GM12801 (cell line): ENCODE data around the gene PMEPA1.

Experiments used
- TF ChIP-seq, protein P1 (sequence below): IDR thresholded peaks from one replicate; pipeline ENCODE4 v1.5.1; 2011; ENCODE audit warnings: control low read depth; ENCODE audit not compliant: insufficient read length; ENCODE audit errors: extremely low read depth

PMEPA1 gene

DNA sequence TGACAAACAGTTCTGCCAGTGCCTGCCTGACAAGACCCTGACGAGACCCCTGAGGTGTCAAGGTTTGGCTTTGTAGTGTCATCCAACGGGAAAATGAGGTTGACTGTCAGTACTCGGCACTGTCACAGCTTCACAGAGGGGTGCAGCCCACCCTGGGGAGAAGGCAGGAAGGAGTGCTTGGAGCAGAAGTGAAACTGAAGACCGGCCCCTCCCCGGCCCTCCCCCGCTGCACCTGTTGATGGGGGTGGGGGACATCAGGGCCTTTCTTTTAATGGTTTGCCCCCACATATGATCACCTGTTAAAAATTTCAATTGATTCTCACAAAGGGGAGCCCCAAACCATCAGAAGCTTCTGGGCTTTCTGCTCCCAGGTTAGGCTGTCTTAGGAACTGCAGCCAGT lies 6.8 kb downstream of the PMEPA1 start:
- TF ChIP-seq, protein P1, sequence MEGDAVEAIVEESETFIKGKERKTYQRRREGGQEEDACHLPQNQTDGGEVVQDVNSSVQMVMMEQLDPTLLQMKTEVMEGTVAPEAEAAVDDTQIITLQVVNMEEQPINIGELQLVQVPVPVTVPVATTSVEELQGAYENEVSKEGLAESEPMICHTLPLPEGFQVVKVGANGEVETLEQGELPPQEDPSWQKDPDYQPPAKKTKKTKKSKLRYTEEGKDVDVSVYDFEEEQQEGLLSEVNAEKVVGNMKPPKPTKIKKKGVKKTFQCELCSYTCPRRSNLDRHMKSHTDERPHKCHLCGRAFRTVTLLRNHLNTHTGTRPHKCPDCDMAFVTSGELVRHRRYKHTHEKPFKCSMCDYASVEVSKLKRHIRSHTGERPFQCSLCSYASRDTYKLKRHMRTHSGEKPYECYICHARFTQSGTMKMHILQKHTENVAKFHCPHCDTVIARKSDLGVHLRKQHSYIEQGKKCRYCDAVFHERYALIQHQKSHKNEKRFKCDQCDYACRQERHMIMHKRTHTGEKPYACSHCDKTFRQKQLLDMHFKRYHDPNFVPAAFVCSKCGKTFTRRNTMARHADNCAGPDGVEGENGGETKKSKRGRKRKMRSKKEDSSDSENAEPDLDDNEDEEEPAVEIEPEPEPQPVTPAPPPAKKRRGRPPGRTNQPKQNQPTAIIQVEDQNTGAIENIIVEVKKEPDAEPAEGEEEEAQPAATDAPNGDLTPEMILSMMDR: no peak

DNA sequence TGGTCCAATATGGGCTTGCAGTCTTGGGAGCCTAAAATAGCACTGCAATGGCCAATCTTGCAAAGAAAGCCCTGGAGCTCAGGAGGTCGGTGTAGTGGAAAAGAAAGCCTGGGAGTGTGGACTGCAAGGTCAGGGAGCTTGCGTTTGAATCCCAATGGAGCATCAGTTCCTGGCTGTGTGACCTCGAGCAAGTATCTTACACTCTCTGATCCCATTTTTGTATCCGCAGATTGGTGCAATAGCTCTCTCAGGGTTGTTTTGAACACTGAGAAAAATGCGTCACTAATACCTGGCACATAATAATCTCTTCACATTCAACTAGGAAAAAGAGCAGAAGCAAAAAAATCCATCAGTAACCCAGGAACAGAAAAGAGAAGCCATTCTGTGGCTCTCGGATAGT lies 7.3 kb downstream of the PMEPA1 start:
- TF ChIP-seq, protein P1: no peak

DNA sequence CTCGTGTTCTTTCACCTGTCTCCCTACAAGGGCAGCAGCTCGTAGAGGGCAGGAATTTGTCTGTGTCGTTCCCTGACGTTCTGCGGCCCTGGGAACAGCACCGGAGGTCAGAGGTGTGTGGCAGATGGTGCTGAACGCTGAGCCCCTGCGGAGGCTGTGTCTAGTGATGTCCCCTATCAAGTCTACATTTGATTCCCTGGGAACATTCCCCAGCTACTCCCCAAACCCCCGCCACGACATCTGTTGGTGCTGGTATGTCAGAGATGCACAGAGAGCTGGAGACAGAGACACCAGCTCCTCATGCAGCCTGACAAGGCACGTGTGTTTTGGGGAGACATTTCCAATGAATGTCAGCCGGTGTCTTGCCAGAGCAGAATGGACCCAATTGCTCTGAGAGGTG lies 7.7 kb downstream of the PMEPA1 start:
- TF ChIP-seq, protein P1: no peak

DNA sequence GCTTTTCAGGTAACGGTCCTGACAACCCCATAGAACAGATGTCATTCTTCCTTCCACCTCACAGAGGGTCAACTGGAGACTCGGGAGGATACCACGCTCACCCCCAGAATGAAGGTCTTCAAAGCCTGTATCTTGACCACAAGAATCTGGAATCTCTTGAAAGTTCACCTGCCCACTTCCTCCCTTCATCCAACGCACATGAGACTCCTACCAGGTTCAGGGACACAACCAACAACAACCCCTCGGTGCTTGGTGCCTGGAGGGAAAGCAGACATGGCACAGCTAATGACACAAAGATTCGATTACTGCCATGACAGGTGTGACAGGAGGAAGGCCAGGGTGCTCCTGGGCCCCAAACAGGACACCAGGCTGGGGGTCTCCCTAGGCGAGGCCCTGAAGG lies 8.2 kb downstream of the PMEPA1 start:
- TF ChIP-seq, protein P1: no peak

DNA sequence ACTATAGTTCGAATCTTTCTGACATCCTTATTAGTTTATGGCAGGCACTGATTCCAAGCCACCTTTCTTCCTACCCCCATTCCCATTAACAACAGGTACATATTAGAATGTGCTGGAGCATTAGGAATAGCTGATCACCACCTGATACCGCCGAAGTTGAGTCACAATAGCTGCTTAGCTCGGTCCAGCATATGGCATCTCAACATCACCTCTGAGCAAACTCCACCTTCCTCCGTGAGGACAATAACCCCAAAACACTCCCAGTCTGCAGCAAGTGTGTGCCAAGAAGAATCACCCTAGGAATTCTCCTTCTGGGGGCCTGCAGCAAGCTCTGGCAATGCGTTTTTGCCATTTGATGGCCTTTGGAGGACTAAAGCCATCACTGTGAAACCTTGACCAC lies 8.7 kb downstream of the PMEPA1 start:
- TF ChIP-seq, protein P1: no peak

DNA sequence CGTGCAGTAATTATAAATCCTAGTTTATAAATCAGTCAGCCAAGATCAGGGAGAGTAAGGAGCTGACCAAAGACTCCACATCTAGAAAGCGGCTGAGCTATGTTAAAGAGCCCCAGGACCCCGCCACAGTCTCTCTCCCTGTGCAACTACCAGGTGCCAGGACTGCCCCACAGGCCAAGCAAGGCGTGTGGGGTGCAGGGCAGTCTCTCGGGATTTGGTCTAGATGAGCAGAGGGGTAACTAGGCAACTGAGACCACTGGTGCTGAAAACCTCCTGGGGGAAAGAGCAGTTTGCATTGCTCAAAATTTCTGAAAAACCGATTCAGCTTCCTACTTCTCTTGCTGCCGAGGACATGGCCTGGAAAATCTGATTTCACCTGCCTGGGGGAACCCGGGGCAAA lies 10.4 kb downstream of the PMEPA1 start:
- TF ChIP-seq, protein P1: no peak

DNA sequence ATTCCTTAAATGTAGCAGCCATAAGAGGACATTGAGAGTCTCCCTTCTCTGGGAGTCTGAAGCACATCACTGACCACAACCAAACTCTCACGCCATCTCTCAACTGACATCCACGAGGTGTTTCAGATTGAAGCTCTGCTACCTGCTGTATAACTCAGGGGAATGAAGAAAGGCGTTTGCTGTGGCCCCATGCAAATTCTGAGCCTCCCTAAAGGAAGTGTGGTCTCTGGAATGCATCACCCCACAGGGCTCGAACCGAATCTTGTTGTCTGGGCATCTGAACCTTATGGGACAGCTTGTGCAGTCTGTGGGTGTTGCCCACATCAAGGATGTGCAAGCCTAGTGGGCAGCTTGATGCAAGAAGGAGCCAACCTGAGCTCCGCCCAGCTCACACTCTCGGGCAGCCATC lies 10.9 kb downstream of the PMEPA1 start:
- TF ChIP-seq, protein P1: no peak
